Measurements from ENCODE around the gene RPP30.

The RPP30 gene

DNA sequence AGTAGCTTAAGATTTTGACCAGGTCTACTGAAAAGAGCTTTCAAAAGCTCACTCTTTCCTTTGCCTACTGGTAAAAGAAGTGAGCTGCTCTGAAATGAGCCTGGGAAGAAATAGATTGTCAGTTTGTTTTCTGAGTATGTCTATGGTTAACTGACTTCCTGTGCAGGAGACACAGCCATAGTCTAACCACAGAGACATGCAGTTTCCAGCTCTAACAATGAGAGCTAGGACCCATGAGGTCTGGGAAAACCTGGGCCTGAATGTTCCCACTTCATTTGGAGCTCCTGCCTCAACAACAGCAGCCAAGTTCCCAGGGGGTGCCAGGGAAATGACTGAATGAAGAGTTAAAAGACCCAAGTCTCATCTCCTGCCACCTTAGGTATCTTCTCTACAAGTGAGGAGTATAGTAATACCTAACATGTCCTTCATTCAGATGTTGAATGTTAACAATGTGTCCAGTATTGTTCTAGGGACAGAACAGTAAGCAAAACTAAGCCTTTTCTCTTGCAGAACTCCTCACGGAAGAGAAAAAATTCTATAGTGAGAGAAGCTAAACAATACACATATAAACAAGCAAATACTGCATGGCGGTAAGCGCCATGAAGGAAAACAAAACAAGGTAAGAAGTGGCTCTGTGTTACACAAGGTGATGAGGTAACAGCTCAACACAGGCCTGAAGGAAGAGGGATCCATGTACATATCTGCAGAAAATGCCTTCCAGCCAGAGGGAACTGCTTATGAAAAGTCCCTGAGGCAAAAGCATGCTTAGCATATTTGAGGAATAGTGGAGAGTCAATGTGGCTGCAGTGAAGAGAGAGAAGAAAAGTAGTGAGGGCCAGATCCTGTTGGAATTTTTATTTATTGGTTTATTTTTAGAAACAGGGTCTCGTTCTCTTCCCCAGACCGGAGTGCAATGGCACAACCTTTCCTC, 75.5 kb downstream of the RPP30 start:
- DNase-seq: no peak
